Measurements from ENCODE around the gene RASL10B.

DNA sequence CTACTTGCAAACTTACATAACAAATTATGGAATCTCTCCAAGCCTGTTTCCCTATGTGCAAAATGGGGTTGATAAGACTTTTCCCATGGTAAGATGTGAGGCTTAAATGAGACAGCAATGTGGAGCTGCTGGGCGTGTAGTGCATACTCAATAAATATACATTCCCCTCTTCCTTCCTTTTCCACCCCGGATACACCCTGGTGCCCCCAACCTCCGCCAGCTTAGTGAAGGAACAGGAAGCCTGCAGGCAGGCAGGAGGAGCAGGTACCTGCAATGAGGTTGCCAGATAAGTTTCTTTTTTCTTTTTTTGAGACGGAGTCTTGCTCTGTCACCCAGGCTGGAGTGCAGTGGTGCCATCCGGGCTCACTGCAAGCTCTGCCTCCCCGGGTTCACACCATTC, 44.1 kb downstream of the RASL10B start:
- TF ChIP-seq, protein P1, sequence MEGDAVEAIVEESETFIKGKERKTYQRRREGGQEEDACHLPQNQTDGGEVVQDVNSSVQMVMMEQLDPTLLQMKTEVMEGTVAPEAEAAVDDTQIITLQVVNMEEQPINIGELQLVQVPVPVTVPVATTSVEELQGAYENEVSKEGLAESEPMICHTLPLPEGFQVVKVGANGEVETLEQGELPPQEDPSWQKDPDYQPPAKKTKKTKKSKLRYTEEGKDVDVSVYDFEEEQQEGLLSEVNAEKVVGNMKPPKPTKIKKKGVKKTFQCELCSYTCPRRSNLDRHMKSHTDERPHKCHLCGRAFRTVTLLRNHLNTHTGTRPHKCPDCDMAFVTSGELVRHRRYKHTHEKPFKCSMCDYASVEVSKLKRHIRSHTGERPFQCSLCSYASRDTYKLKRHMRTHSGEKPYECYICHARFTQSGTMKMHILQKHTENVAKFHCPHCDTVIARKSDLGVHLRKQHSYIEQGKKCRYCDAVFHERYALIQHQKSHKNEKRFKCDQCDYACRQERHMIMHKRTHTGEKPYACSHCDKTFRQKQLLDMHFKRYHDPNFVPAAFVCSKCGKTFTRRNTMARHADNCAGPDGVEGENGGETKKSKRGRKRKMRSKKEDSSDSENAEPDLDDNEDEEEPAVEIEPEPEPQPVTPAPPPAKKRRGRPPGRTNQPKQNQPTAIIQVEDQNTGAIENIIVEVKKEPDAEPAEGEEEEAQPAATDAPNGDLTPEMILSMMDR (IDR thresholded peaks at IDR 0.05), result no peak
- TF ChIP-seq POLR2AphosphoS5 (IDR thresholded peaks at IDR 0.05), result no peak
- TF ChIP-seq POLR2A (IDR thresholded peaks at IDR 0.05), result no peak
- no peak for TF ChIP-seq EP300 (IDR thresholded peaks at IDR 0.05)

Measured in sigmoid colon (tissue), 4 donors.